B cell (primary cell): Measurements from ENCODE around the gene ABCC1.

Experiments
- EZH2 ChIP-seq: IDR thresholded peaks from 2 replicates; pipeline ENCODE4 v1.6.1; 2012; ENCODE audit warnings: borderline replicate concordance, low read depth, mild to moderate bottlenecking, moderate library complexity, low read length; ENCODE audit not compliant: insufficient read depth, poor library complexity, severe bottlenecking
- TF ChIP-seq, protein P1 (sequence below): fragments of 200-600 bp; IDR thresholded peaks from one replicate; pipeline ENCODE4 v1.8.0; 2022; ENCODE audit warnings: antibody characterized with exemption, mild to moderate bottlenecking

DNA sequence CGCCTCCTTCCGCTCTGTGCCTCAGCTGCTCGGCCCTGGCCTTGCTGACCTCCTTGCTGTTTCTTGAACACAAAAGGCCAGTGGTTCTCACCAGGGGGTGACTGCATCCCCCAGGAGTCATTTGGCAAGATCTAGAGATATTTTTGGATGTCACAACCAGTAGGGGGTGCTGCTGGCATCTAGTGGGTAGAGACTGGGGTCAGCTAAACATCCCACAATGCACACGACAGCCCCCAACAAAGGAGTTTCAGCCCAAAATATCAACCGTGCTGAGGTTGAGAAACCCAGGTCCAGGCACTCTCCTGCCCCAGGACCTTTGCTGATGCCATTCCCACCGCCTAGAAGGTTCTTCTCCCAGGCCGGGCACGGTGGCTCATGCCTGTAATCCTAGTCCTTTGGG, 234.1 kb downstream of the ABCC1 start:
- TF ChIP-seq EZH2 = no peak
- TF ChIP-seq, protein P1, sequence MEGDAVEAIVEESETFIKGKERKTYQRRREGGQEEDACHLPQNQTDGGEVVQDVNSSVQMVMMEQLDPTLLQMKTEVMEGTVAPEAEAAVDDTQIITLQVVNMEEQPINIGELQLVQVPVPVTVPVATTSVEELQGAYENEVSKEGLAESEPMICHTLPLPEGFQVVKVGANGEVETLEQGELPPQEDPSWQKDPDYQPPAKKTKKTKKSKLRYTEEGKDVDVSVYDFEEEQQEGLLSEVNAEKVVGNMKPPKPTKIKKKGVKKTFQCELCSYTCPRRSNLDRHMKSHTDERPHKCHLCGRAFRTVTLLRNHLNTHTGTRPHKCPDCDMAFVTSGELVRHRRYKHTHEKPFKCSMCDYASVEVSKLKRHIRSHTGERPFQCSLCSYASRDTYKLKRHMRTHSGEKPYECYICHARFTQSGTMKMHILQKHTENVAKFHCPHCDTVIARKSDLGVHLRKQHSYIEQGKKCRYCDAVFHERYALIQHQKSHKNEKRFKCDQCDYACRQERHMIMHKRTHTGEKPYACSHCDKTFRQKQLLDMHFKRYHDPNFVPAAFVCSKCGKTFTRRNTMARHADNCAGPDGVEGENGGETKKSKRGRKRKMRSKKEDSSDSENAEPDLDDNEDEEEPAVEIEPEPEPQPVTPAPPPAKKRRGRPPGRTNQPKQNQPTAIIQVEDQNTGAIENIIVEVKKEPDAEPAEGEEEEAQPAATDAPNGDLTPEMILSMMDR = no peak
